PC-9 (cell line): ENCODE measurements around the gene MOV10. TPM values are rescaled to one million over a fixed set of nuclear protein-coding genes. Genes with fewer than 3 reads are reported as not detected.

Source experiments
- Bru-seq: library from RNA; stranded (reverse); fragments of 400-500 nt; gene quantifications from one replicate; lab custom pipeline; 2021; lab: Mats Ljungman, UMichigan
- BruChase-seq, 2 experiments: library from RNA; stranded (reverse); fragments of 400-500 nt; gene quantifications; one replicate each; lab custom pipeline; 2021; lab: Mats Ljungman, UMichigan
- BruUV-seq: library from RNA; stranded (reverse); fragments of 400-500 nt; replicated peaks from 2 replicates; lab custom pipeline; 2021; lab: Mats Ljungman, UMichigan
- CTCF ChIA-PET: fragments of 300-600 bp; sonication (Branson Sonifier 250); formaldehyde crosslinking; loops from one replicate; lab custom pipeline; 2022; ENCODE audit warnings: antibody characterized with exemption; lab: Charles Lee
- POLR2A ChIA-PET: fragments of 300-600 bp; sonication (Branson Sonifier 250); formaldehyde crosslinking; loops from one replicate; lab custom pipeline; 2022; ENCODE audit warnings: antibody characterized with exemption; ENCODE audit not compliant: unreplicated experiment; lab: Charles Lee
- DNase-seq, 2 experiments: peaks; one replicate each; pipeline versions ENCODE4 v3.0.0 to v3.0.0-alpha.2; 2015 to 2022; ENCODE audit warnings: mixed read lengths in 1 of 2
- H2AFZ ChIP-seq: fragments of 200-600 bp; sonication (generic); 2 replicates; pipeline ENCODE4 v1.8.1; 2017; ENCODE audit warnings: antibody characterized with exemption
- H3F3A ChIP-seq: fragments of 200-600 bp; sonication (generic); 2 replicates; pipeline ENCODE4 v1.8.1; 2017; ENCODE audit warnings: antibody characterized with exemption, mild to moderate bottlenecking, low read depth; ENCODE audit not compliant: insufficient read depth
- H3K27ac ChIP-seq: fragments of 200-600 bp; sonication (generic); 2 replicates; pipeline ENCODE4 v1.6.1; 2016; ENCODE audit warnings: mixed run types
- H3K27me3 ChIP-seq: fragments of 200-600 bp; sonication (generic); 2 replicates; pipeline ENCODE4 v1.6.1; 2016; ENCODE audit warnings: low read depth, mixed run types; ENCODE audit not compliant: insufficient read depth
- H3K36me3 ChIP-seq: fragments of 200-600 bp; sonication (generic); 2 replicates; pipeline ENCODE4 v1.6.1; 2016; ENCODE audit warnings: low read depth, mixed run types
- H3K4me1 ChIP-seq: fragments of 200-600 bp; sonication (generic); replicated peaks from 2 replicates; pipeline ENCODE4 v1.6.1; 2016; ENCODE audit warnings: mixed run types; ENCODE audit not compliant: insufficient read depth
- H3K4me2 ChIP-seq: fragments of 200-600 bp; sonication (generic); 2 replicates; pipeline ENCODE4 v1.6.1; 2017; ENCODE audit warnings: mixed run types
- H3K4me3 ChIP-seq: fragments of 200-600 bp; sonication (generic); 2 replicates; pipeline ENCODE4 v1.6.1; 2016; ENCODE audit warnings: mixed run types
- H3K79me2 ChIP-seq: fragments of 200-600 bp; sonication (generic); 2 replicates; pipeline ENCODE4 v1.6.1; 2017; ENCODE audit warnings: low read depth, mixed run types
- H3K9me2 ChIP-seq: fragments of 200-600 bp; sonication (generic); 2 replicates; pipeline ENCODE4 v1.8.1; 2017; ENCODE audit warnings: mild to moderate bottlenecking; ENCODE audit not compliant: insufficient read depth
- H3K9me3 ChIP-seq: fragments of 200-600 bp; sonication (generic); 2 replicates; pipeline ENCODE4 v1.8.1; 2016; ENCODE audit warnings: low read depth; ENCODE audit not compliant: insufficient read depth
- H4K20me1 ChIP-seq: fragments of 200-600 bp; sonication (generic); 2 replicates; pipeline ENCODE4 v1.8.1; 2017; ENCODE audit not compliant: insufficient read depth
- CTCF ChIP-seq: fragments of 200-600 bp; sonication (generic); conservative IDR thresholded peaks from 2 replicates; pipeline ENCODE4 v1.6.1; 2017; ENCODE audit warnings: mixed run types, antibody characterized with exemption, mild to moderate bottlenecking, moderate library complexity
- EZH2 ChIP-seq: fragments of 200-600 bp; sonication (generic); IDR thresholded peaks from 2 replicates; pipeline ENCODE4 v1.8.0; 2017; ENCODE audit warnings: antibody characterized with exemption, low read depth
- intact Hi-C: fragments of 100-400 bp; cut with micrococcal nuclease; formaldehyde crosslinking; loops from one replicate; pipeline ENCODE4 v1.10.0; 2022; ENCODE audit not compliant: unreplicated experiment
- long read RNA-seq: library from polyadenylated mRNA; stranded (forward); transcript quantifications from one replicate; pipeline ENCODE4 v2.0.0, GENCODE V29; 2022
- total RNA-seq: library from RNA; stranded (reverse); gene quantifications from 2 replicates; pipeline ENCODE4 v1.2.3, GENCODE V29; 2021

The MOV10 gene
- 73.7 and 78.3 TPM in 2 replicates for total RNA-seq
- Bru-seq, nascent RNA, result percentile 69 among the genes with signal in this experiment
- percentile 79 among the genes with signal in this experiment for BruChase-seq, experiment 1, labeled RNA remaining after a 2-hour chase
- percentile 81 among the genes with signal in this experiment for BruChase-seq, experiment 2, labeled RNA remaining after a 6-hour chase
- long read RNA-seq, transcript MOV10-204 (21 exons, 3,641 nt), result minor isoform, 10 of 116 reads
- long read RNA-seq, transcript MOV10-201 (20 exons, 3,383 nt), result minor isoform, 22 of 116 reads
- long read RNA-seq, transcript MOV10-203 (21 exons, 3,552 nt), result major isoform, 39 of 116 reads
- long read RNA-seq, partial matches to known transcripts, result 31 of 116 reads
- long read RNA-seq, other reads (novel, unspliced or antisense), result 14 of 116 reads

- Histone ChIP-seq H3F3A (peaks cover 28% of the 10 kb centered on the region), H3K27ac (peak within 1 kb of the TSS; percentile 48), H3K36me3 (peaks cover 21% of the 10 kb centered on the region), H3K4me3 (peak within 1 kb of the TSS; percentile 82), H4K20me1 (no peaks in the 10 kb centered on the region), H3K79me2 (peaks cover 38% of the 10 kb centered on the region), H3K4me1 (peaks cover 21% of the 10 kb centered on the region), H2AFZ (peak within 1 kb of the TSS; percentile 82), H3K27me3 (no peaks in the 10 kb centered on the region), H3K4me2 (peak within 1 kb of the TSS; percentile 79), H3K9me3 (no peaks in the 10 kb centered on the region), H3K9me2 (no peaks in the 10 kb centered on the region)
- CTCF ChIA-PET, result interaction anchor here (0.6 to 0.9 kb wide), 2 partner anchors 30 to 33 kb away, joined by 3 read pairs; no protein-coding TSS in a partner anchor
- no peak for TF ChIP-seq EZH2
- no peak for TF ChIP-seq CTCF
- intact Hi-C loops, result loop anchor here (1.0 kb wide), 1 partner anchor 31 kb away; no protein-coding TSS in a partner anchor
- peak; percentile 64 to 69 for DNase-seq
- TSS peak; percentile 46 for BruUV-seq
- POLR2A ChIA-PET, result interaction anchor here (0.5 to 1.0 kb wide), 8 partner anchors 9 to 284 kb away, joined by 3 to 11 read pairs (median 4); no protein-coding TSS in a partner anchor
Measured at GRCh38 chr1:112674440-112674985, at the start of gene MOV10. Gene MOV10 (plus strand): TSS chr1:112674659. CDS start chr1:112674913, 254 bp downstream.

- POLR2A ChIA-PET, result no interaction called here
- Histone ChIP-seq H2AFZ (no peak overlapping the region), H3K4me3 (no peak overlapping the region), H3K9me3 (no peaks in the 10 kb centered on the region), H3K27ac (no peak overlapping the region), H3K9me2 (no peaks in the 10 kb centered on the region), H3K4me1 (peaks cover 20% of the 10 kb centered on the region), H3K36me3 (peaks cover 32% of the 10 kb centered on the region), H3K4me2 (no peak overlapping the region), H3F3A (peaks cover 8% of the 10 kb centered on the region; the same call in 1 of the 2 replicates), H3K27me3 (no peaks in the 10 kb centered on the region), H4K20me1 (peaks cover 90% of the 10 kb centered on the region), H3K79me2 (peaks cover 98% of the 10 kb centered on the region)
- no peak for TF ChIP-seq EZH2
- no peak for TF ChIP-seq CTCF
- CTCF ChIA-PET, result no interaction called here
- no TSS peak for BruUV-seq
- DNase-seq, result no peak
- intact Hi-C loops, result no loop called here
Measured at GRCh38 chr1:112625696-112626095, 48.8 kb upstream of the MOV10 start.

- no peaks in the 10 kb centered on the region for H3K27me3 ChIP-seq
- H3F3A ChIP-seq, result 0 out of 2 replicates have a peak, but pooled peaks cover 4% of the 10 kb centered on the region
- intact Hi-C loops, result no loop called here
- H3K4me2 ChIP-seq, result no peak overlapping the region
- ChIA-PET POLR2A (no interaction called here), CTCF (no interaction called here)
- no peak for DNase-seq
- H3K9me3 ChIP-seq, result no peaks in the 10 kb centered on the region
- no peak overlapping the region for H2AFZ ChIP-seq
- TF ChIP-seq EZH2 (no peak), CTCF (no peak)
- BruUV-seq, result no TSS peak
- H3K4me3 ChIP-seq, result no peak overlapping the region
- H3K9me2 ChIP-seq, result no peaks in the 10 kb centered on the region
- H3K4me1 ChIP-seq, result peaks cover 15% of the 10 kb centered on the region
- peaks cover 98% of the 10 kb centered on the region for H3K79me2 ChIP-seq
- H3K27ac ChIP-seq, result no peak overlapping the region
- peaks cover 33% of the 10 kb centered on the region for H3K36me3 ChIP-seq
- peaks cover 90% of the 10 kb centered on the region for H4K20me1 ChIP-seq
Measured at GRCh38 chr1:112626193-112626592, 48.3 kb upstream of the MOV10 start.
